ENCODE data around the gene TBCK.

DNA sequence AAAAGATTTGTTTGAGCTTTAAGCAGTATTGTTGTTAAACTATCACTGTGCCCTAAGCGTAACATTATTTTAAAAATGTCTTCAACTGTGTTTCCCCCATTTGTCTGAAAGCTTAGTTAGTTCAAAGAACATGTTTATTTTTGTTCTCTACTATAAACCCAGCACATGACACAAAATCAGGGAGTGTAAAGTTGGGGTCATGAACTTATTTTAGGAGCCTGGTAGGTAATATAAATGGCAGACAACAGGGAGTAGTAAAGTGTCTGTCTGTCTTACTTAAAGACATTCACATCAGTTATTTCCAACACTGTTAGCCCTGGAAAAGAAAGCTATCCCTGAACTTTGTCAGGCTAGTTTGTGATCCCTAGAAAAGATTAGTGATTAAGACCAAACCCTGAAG is 4.2 kb upstream of the TBCK start:
- TF ChIP-seq EZH2 (IDR thresholded peaks at IDR 0.05; ENCODE audit: low read depth, unreplicated experiment) = no peak
- no peak for TF ChIP-seq CTCF (conservative IDR thresholded peaks at IDR 0.05; ENCODE audit: low read depth in 2 of 2)
- TF ChIP-seq ETS1 (IDR thresholded peaks at IDR 0.05) = no peak
- TF ChIP-seq JUNB (IDR thresholded peaks at IDR 0.05; ENCODE audit: unreplicated experiment) = no peak

All from GM23338 (cell line).